ENCODE data around the gene FAM234B. TPM values are rescaled to one million over a fixed set of nuclear protein-coding genes. Genes with fewer than 3 reads are reported as not detected.

Gene FAM234B
- total RNA-seq, 1 experiment from 2014 or later: 20.8 TPM

GRCh38 chr12:13084898-13085640, 40.9 kb downstream of the FAM234B start:
- H3K79me2 ChIP-seq (ENCODE audit: insufficient read depth, low read length): no peaks in the 10 kb centered on the region
- H3T11ph ChIP-seq (ENCODE audit: low read length): no peak overlapping the region
- H3K27ac Mint-ChIP-seq: peak overlapping the region in 2 of 3 experiments; percentile 50 to 65; a peak in 3 of 7 replicates
- no peak overlapping the region for H3K14ac ChIP-seq (ENCODE audit: insufficient read depth, low read length)
- H4K20me1 ChIP-seq (ENCODE audit: control insufficient read depth, insufficient read depth, insufficient read length): no peaks in the 10 kb centered on the region
- H3K27ac ChIP-seq (ENCODE audit: insufficient read length, low read depth, low read length): no peak overlapping the region
- peaks cover 26 to 44% (median 36%) of the 10 kb centered on the region in 3 experiments for H3K36me3 Mint-ChIP-seq (ENCODE audit: insufficient read depth in 1 of 3, low read depth in 3 of 3)
- no peak overlapping the region for H2AK5ac ChIP-seq (ENCODE audit: insufficient read length, low read length)
- no peak overlapping the region for H4K5ac ChIP-seq (ENCODE audit: insufficient read length, low read depth, low read length)
- TF ChIP-seq, protein P1, sequence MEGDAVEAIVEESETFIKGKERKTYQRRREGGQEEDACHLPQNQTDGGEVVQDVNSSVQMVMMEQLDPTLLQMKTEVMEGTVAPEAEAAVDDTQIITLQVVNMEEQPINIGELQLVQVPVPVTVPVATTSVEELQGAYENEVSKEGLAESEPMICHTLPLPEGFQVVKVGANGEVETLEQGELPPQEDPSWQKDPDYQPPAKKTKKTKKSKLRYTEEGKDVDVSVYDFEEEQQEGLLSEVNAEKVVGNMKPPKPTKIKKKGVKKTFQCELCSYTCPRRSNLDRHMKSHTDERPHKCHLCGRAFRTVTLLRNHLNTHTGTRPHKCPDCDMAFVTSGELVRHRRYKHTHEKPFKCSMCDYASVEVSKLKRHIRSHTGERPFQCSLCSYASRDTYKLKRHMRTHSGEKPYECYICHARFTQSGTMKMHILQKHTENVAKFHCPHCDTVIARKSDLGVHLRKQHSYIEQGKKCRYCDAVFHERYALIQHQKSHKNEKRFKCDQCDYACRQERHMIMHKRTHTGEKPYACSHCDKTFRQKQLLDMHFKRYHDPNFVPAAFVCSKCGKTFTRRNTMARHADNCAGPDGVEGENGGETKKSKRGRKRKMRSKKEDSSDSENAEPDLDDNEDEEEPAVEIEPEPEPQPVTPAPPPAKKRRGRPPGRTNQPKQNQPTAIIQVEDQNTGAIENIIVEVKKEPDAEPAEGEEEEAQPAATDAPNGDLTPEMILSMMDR (conservative IDR thresholded peaks at IDR 0.05): no peak
- H2BK15ac ChIP-seq (ENCODE audit: low read depth, low read length): no peak overlapping the region
- H3K23ac ChIP-seq (ENCODE audit: insufficient read length, low read depth, low read length): no peak overlapping the region
- no peak overlapping the region for H3K4me3 Mint-ChIP-seq
- H4K91ac ChIP-seq (ENCODE audit: insufficient read length, low read depth, low read length): no peak overlapping the region
- no peak overlapping the region for H4K8ac ChIP-seq (replicated peaks; ENCODE audit: insufficient read length, low read depth, low read length)
- no peak overlapping the region for H3K18ac ChIP-seq (ENCODE audit: insufficient read length, low read depth, low read length)
- peaks cover 18% of the 10 kb centered on the region for H3K4me1 ChIP-seq (ENCODE audit: insufficient read depth, low read length)
- H2BK120ac ChIP-seq (ENCODE audit: low read depth, low read length, poor library complexity, severe bottlenecking): no peak overlapping the region
- WGBS (ENCODE audit: extremely low coverage, insufficient read length, low lambda C conversion rate): no CpG with 5 or more reads among the region's 11 CpGs
- H3K4me1 Mint-ChIP-seq: peaks cover 44 to 47% of the 10 kb centered on the region in 2 experiments
- H3K4ac ChIP-seq (ENCODE audit: low read depth, low read length): no peak overlapping the region
- H3K9me3 Mint-ChIP-seq: no peaks in the 10 kb centered on the region
- H3K56ac ChIP-seq (ENCODE audit: insufficient read length, low read depth, low read length): no peak overlapping the region
- no peaks in the 10 kb centered on the region for H3K23me2 ChIP-seq (ENCODE audit: insufficient read length, low read depth, low read length, poor library complexity, severe bottlenecking)
- no peak overlapping the region for H2BK5ac ChIP-seq (ENCODE audit: insufficient read length, low read length)
- H3K27me3 ChIP-seq (ENCODE audit: insufficient read depth, low read length): no peaks in the 10 kb centered on the region
- DNase-seq: no peak
- H3K9me3 ChIP-seq (ENCODE audit: control insufficient read depth, low read depth, low read length): no peaks in the 10 kb centered on the region
- no peak overlapping the region for H2BK12ac ChIP-seq (ENCODE audit: insufficient read length, low read depth, low read length)
- H3K9ac ChIP-seq (ENCODE audit: extremely low read depth, insufficient read length, low read length): no peak overlapping the region
- no peak overlapping the region for H3K4me2 ChIP-seq (ENCODE audit: insufficient read depth, insufficient read length, low read length)
- H3K79me1 ChIP-seq (ENCODE audit: insufficient read depth, low read depth, low read length, poor library complexity, severe bottlenecking): no peaks in the 10 kb centered on the region
- H2BK20ac ChIP-seq (ENCODE audit: low read depth, low read length, poor library complexity, severe bottlenecking): no peak overlapping the region
- no peaks in the 10 kb centered on the region for H3K27me3 Mint-ChIP-seq (ENCODE audit: low read depth)
- H2AFZ ChIP-seq (ENCODE audit: low read length): no peak overlapping the region
